Lung (tissue), 12 donors: ENCODE data around the gene METTL3. TPM values are rescaled to one million over a fixed set of nuclear protein-coding genes. Genes with fewer than 3 reads are reported as not detected.

Experiments
- ATAC-seq: fragments of 200-7000 bp; cut with Tn5 transposase; one replicate; pipeline ENCODE4 v1.9.1; 2020; ENCODE audit warnings: moderate number of reproducible peaks; ENCODE audit not compliant: insufficient read depth, low FRiP score
- DNase-seq, 3 donors: peaks; one replicate each; pipeline ENCODE4 v3.0.0-alpha.2; 2013 to 2017
- H3K27ac ChIP-seq, 2 donors: one replicate each; pipeline ENCODE4 v1.5.1; 2013; ENCODE audit warnings: mild to moderate bottlenecking in 2 of 2, moderate library complexity in 2 of 2, control low read depth in 1 of 2, inconsistent platforms in 1 of 2, low read depth in 1 of 2, low read length in 1 of 2
- H3K27me3 ChIP-seq, 3 donors: one replicate each; pipeline ENCODE4 v1.5.1; 2013; ENCODE audit warnings: low read length in 2 of 3; ENCODE audit not compliant: control insufficient read depth in 3 of 3, insufficient read depth in 3 of 3
- H3K36me3 ChIP-seq, 4 donors: one replicate each; pipeline ENCODE4 v1.5.1; 2013; ENCODE audit warnings: low read length in 4 of 4, mild to moderate bottlenecking in 1 of 4, moderate library complexity in 1 of 4; ENCODE audit not compliant: control insufficient read depth in 4 of 4, insufficient read depth in 4 of 4
- H3K4me1 ChIP-seq, 5 donors: one replicate each; pipeline ENCODE4 v1.5.1; 2013; ENCODE audit warnings: low read length in 5 of 5, mild to moderate bottlenecking in 2 of 5, moderate library complexity in 1 of 5; ENCODE audit not compliant: control insufficient read depth in 5 of 5, insufficient read depth in 5 of 5
- H3K4me3 ChIP-seq: one replicate; pipeline ENCODE4 v1.5.1; 2013; ENCODE audit warnings: mild to moderate bottlenecking, control low read depth, moderate library complexity
- H3K9ac ChIP-seq, 2 donors: one replicate each; pipeline ENCODE4 v1.5.1; 2013; ENCODE audit warnings: low read length in 2 of 2, control low read depth in 1 of 2; ENCODE audit not compliant: insufficient read depth in 1 of 2
- H3K9me3 ChIP-seq, 4 donors: one replicate each; pipeline ENCODE4 v1.5.1; 2013; ENCODE audit warnings: low read length in 3 of 4, mild to moderate bottlenecking in 1 of 4, moderate library complexity in 1 of 4; ENCODE audit not compliant: control insufficient read depth in 4 of 4, insufficient read depth in 3 of 4
- CTCF ChIP-seq: IDR thresholded peaks from 2 replicates; pipeline ENCODE4 v1.5.1; 2012; ENCODE audit warnings: mild to moderate bottlenecking; ENCODE audit errors: control extremely low read depth, extremely low read depth
- WGBS, 2 donors: extraction: QIAGEN DNeasy Blood & Tissue Kit; methylation state at CpG; one replicate each; pipeline ENCODE4 v1.1.7; 2013; 5-methylcytosine and 5-hydroxymethylcytosine counted together
- polyA plus RNA-seq, 2 donors: library from polyadenylated mRNA; stranded (reverse); fragments of 200-250 nt; gene quantifications; one replicate each; pipeline ENCODE4 v1.2.1, GENCODE V29; 2013
- total RNA-seq, 2 donors: library from RNA; depleted of rRNA in 1 of 2; stranded (reverse); fragments of >200 nt in 1 of 2; gene quantifications; one replicate each; pipeline ENCODE4 v1.2.1, GENCODE V29; 2014 to 2021
- donor health status: control.
- donor health status: control.
- donor health status: Bipolar disorder and iron deficiency.
- donor health status: healthy.
- donor health status: DM: yes; HTN: yes; CAD: no.

METTL3 gene
- total and polyA plus RNA-seq, 4 donors = 34.6 to 77.2 (median 44.4) TPM

- H3K9ac ChIP-seq = peak overlapping the region; percentile 42 to 89
- H3K9me3 ChIP-seq = no peaks in the 10 kb centered on the region
- ATAC-seq = no peak
- H3K4me1 ChIP-seq = peaks cover 2 to 19% (median 8%) of the 10 kb centered on the region in 5 donors
- H3K4me3 ChIP-seq = peak overlapping the region; percentile 92
- no peak for TF ChIP-seq CTCF
- H3K27ac ChIP-seq = peak overlapping the region; percentile 87 to 88
- H3K27me3 ChIP-seq = no peaks in the 10 kb centered on the region
- H3K36me3 ChIP-seq = peaks cover 0 to 8% (median 1%) of the 10 kb centered on the region in 4 donors
- WGBS, 2 donors = 28 to 44% methylated on average over 15 of the region's 15 CpGs
- DNase-seq = peak in 1 of 3 donors; percentile 10
Measured at GRCh38 chr14:21454843-21455544, 56.1 kb downstream of the METTL3 start.

DNA sequence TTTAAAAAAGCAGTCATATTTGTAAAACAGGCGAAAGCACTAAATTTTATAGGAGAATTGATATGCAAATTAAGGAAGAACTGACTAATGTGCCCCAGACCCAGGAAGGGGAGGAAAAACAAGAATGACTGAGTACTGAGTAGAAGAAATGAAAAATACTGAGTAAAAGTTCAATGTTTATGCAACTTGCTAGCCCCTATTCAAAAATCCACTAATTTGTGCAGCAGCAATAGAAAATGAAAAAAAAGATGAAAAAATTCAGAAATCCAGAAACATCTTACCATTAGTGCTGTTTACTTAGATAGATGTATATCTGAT, 61.3 kb downstream of the METTL3 start:
- ATAC-seq (no peak), DNase-seq (no peak)
- no peak overlapping the region for H3K9ac ChIP-seq
- H3K4me3 ChIP-seq = no peak overlapping the region
- peaks cover 0 to 8% (median 1%) of the 10 kb centered on the region in 4 donors for H3K36me3 ChIP-seq
- peaks cover 0 to 10% (median 3%) of the 10 kb centered on the region in 5 donors for H3K4me1 ChIP-seq
- no peaks in the 10 kb centered on the region for H3K9me3 ChIP-seq
- WGBS, 2 donors = 91 to 95% methylated on average over 1 of the region's 1 CpG
- TF ChIP-seq CTCF = no peak
- no peaks in the 10 kb centered on the region for H3K27me3 ChIP-seq
- H3K27ac ChIP-seq = no peak overlapping the region

Other genes with a start within 250 kb of the METTL3 start
- gene HNRNPC, start 241.9 kb downstream of the METTL3 start, total RNA-seq = 100 to 1,000 TPM; 302 to 508 TPM
- 100 to 1,000 TPM; 576 to 589 TPM for gene HNRNPC, start 241.9 kb downstream of the METTL3 start, polyA plus RNA-seq
- gene RPGRIP1, start 231.3 kb downstream of the METTL3 start, total RNA-seq = under 1 TPM; 0.43 to 0.65 TPM
- gene RPGRIP1, start 231.3 kb downstream of the METTL3 start, polyA plus RNA-seq = under 1 TPM; 0.33 to 0.58 TPM
- 10 to 100 TPM; 49.0 to 63.7 TPM for gene SUPT16H, start 127.3 kb downstream of the METTL3 start, total RNA-seq
- 10 to 100 TPM; 45.3 to 45.4 TPM for gene SUPT16H, start 127.3 kb downstream of the METTL3 start, polyA plus RNA-seq
- gene CHD8, start 55.2 kb downstream of the METTL3 start, total RNA-seq = 10 to 100 TPM; 71.6 to 79.6 TPM
- 10 to 100 TPM; 26.6 to 28.8 TPM for gene CHD8, start 55.2 kb downstream of the METTL3 start, polyA plus RNA-seq
- gene RAB2B, start 34.4 kb downstream of the METTL3 start, total RNA-seq = 10 to 100 TPM; 22.3 to 42.7 TPM
- gene RAB2B, start 34.4 kb downstream of the METTL3 start, polyA plus RNA-seq = 10 to 100 TPM; 14.8 to 18.5 TPM
- 10 to 100 TPM; 42.8 to 82.9 TPM for gene TOX4, start 34.1 kb downstream of the METTL3 start, total RNA-seq
- 10 to 100 TPM; 16.4 to 41.3 TPM for gene TOX4, start 34.1 kb downstream of the METTL3 start, polyA plus RNA-seq
- gene SALL2, start 15.0 kb upstream of the METTL3 start, total RNA-seq = 10 to 100 TPM in 1 of 2 donors, 1 to 10 TPM in 1; 10.0 to 10.2 TPM
- gene SALL2, start 15.0 kb upstream of the METTL3 start, polyA plus RNA-seq = 1 to 10 TPM; 2.9 to 6.1 TPM
- gene OR10G3, start 68.7 kb upstream of the METTL3 start, total RNA-seq = not detected
- not detected for gene OR10G3, start 68.7 kb upstream of the METTL3 start, polyA plus RNA-seq
- gene OR10G2, start 123.6 kb upstream of the METTL3 start, total RNA-seq = not detected
- not detected for gene OR10G2, start 123.6 kb upstream of the METTL3 start, polyA plus RNA-seq
- gene OR4E2, start 142.5 kb upstream of the METTL3 start, total RNA-seq = not detected
- not detected for gene OR4E2, start 142.5 kb upstream of the METTL3 start, polyA plus RNA-seq
- not detected for gene OR4E1, start 162.5 kb upstream of the METTL3 start, total RNA-seq
- gene OR4E1, start 162.5 kb upstream of the METTL3 start, polyA plus RNA-seq = not detected